ENCODE measurements around the gene STX8.

GRCh38 chr17:9234389-9234945 lies 341.2 kb downstream of the STX8 start:
- no peak for TF ChIP-seq POLR2A (IDR thresholded peaks at IDR 0.05)
- TF ChIP-seq CTCF (IDR thresholded peaks at IDR 0.05): no peak

Data from prostate gland (tissue), 2 donors.